Hindlimb muscle (tissue), 1 donor: ENCODE measurements around the gene ADORA1. TPM values are rescaled to one million over a fixed set of nuclear protein-coding genes. Genes with fewer than 3 reads are reported as not detected.

ENCODE experiments used
- DNase-seq: peaks from one replicate; pipeline ENCODE4 v3.0.0-alpha.2; 2013
- polyA plus RNA-seq: library from polyadenylated mRNA; unstranded; fragments of 120-200 nt; gene quantifications from one replicate; pipeline ENCODE4 v1.2.1, GENCODE V29; 2013; ENCODE audit not compliant: insufficient read length

ADORA1 gene
- polyA plus RNA-seq: 8.2 TPM

- DNase-seq: peak; percentile 48
Measured at GRCh38 chr1:203127666-203128430, at the start of gene ADORA1. Gene ADORA1 (plus strand): TSS chr1:203127726. CDS start chr1:203128842, 1,116 bp downstream.

DNA sequence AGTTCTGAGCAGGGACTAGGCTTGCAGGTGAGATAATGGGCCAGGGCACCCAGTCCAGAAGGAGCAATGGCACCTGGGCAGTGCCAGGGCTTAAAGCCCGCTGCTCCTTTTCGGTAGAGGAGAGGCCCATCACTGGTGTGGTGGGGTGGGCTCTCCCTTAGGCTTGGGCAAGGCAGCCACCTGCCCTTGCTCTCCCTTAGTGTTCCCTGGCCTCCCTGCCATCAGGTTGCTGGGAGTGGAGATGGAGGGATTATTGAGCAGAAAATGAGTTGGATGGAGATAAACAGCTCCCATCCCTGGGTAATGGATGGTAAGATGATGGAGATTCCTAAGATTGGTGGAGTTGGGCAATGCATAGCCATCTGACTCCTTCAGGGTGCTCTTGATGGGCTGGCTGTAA is 49.6 kb upstream of the ADORA1 start:
- no peak for DNase-seq

GRCh38 chr1:203078478-203078877 is 49.0 kb upstream of the ADORA1 start:
- no peak for DNase-seq

GRCh38 chr1:203080456-203080855 is 47.1 kb upstream of the ADORA1 start:
- DNase-seq: no peak

GRCh38 chr1:203081465-203082230 is 45.9 kb upstream of the ADORA1 start:
- no peak for DNase-seq

DNA sequence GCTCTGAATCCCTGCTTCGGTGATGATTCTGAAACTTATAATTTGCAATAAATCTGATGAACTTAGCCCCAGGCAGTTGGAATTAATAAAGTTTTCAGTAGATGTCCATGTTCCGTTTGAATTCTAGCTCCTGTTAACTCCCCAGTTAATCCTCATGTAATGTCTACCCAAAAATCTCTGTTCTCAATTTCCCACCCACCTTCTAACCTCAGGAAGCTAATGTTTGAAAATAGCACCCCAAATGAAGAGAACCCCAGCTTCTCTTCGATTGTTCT is 45.4 kb upstream of the ADORA1 start:
- no peak for DNase-seq

GRCh38 chr1:203082571-203083462 is 44.7 kb upstream of the ADORA1 start:
- no peak for DNase-seq

DNA sequence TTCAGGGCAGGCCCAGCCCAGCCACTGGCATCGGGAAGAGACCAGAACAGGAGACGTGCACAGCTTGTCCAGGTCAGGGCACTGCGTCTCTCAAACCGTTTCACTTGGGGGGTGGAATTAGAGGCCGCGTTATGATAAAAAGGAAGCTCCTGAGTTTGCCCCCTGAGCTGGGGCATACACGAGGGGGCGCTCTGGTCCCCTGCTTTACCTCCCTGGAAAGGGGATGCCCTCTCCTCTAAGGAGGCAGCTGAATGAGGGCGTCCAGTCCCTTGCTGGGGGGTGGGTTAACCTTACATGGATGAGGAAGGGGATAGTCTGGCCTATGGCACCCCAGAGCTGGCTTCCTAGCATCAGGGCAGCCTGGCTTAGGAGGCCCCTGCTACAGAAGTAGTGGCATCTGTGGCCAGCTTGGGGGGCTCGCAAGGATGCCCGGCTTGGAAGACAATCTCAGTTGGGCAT is 44.0 kb upstream of the ADORA1 start:
- DNase-seq: no peak

GRCh38 chr1:203084588-203085527 is 42.7 kb upstream of the ADORA1 start:
- DNase-seq: no peak

DNA sequence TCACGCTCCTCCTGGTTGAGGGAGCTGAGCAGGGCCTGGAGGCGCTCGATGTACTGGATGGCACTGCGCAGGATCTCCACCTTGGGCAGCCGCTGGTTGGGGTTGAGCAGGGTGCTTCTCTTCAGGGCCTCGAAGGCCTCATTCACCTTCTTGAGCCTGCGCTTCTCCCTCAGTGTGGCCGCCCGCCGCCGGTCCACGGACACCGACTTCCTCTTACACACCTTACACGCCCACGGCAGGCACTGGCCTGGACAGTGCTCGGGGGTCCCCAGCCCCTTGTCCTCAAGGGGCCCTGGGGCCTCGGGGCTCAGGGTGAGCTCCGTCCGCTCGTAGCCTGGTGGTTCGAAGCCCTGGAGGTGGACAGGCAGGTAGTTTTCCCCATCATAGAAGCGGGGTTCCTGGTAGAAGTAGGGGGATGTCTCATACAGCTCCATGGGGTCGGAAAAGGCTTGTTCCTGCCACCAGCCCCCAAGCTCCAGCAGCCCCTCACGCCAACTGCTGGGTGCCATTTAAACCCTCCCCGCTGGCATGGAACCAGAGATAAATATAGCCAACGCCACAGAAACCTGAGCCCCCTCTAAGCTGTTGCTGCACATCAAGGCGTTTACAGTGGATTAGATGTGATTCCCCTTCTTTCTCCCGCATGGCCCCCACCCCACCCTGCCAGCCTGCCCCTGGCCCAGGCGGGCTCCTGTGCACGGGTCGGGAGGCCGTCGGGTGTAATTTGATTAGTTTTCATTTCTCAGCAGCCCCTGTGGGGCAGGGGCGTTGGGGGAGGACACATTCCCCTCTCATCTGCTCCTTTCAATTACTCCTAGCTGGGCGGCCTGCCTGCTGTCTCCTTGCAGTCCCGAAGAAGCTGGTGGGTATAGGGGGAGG is 41.8 kb upstream of the ADORA1 start, which contains the start of gene MYOG:
Gene MYOG (minus strand): TSS at position 485 of the 879 bp plus-strand sequence. CDS start 51 bp downstream, at position 434.
- DNase-seq: no peak

DNA sequence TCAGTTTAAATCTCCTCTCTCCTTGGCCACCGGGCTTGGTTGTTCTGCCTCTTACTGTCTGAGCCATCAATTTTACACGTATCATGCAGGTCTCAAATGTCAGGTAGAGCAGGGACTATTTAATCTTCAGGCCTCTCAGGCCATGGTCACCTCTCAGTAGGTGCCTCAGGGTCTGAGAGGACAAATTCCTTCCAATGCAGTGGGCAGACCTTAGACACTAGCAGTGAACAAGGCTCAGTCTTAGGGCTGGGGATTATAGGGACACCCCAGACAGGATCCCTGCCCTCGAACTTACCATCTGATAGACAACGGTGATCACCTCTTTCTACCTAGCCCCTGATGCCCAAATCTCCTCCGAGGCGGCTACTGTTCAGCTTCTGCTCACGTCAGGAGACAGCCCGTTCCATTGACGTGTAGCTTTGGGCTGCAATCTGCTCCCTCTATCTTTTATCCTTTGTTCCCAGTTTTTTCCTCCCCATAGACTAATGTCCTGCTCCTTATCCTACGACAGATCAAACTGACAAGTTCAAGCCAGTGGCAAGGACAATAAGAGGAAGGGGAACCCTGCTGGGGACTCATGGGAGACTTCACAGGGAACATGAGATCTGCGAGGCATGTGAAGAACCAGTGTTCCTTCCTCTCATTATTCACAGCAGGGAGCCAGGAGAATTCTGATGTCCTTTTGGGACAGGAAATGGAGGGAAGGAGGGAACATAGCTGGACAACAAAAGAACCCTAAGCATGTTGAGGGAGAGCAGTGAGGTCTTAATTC is 40.3 kb upstream of the ADORA1 start:
- DNase-seq: no peak

GRCh38 chr1:203088441-203088840 is 39.1 kb upstream of the ADORA1 start:
- no peak for DNase-seq

- DNase-seq: no peak
Measured at GRCh38 chr1:203089001-203089650, 38.4 kb upstream of the ADORA1 start.

- DNase-seq: no peak
Measured at GRCh38 chr1:203089651-203090045, 37.9 kb upstream of the ADORA1 start.

DNA sequence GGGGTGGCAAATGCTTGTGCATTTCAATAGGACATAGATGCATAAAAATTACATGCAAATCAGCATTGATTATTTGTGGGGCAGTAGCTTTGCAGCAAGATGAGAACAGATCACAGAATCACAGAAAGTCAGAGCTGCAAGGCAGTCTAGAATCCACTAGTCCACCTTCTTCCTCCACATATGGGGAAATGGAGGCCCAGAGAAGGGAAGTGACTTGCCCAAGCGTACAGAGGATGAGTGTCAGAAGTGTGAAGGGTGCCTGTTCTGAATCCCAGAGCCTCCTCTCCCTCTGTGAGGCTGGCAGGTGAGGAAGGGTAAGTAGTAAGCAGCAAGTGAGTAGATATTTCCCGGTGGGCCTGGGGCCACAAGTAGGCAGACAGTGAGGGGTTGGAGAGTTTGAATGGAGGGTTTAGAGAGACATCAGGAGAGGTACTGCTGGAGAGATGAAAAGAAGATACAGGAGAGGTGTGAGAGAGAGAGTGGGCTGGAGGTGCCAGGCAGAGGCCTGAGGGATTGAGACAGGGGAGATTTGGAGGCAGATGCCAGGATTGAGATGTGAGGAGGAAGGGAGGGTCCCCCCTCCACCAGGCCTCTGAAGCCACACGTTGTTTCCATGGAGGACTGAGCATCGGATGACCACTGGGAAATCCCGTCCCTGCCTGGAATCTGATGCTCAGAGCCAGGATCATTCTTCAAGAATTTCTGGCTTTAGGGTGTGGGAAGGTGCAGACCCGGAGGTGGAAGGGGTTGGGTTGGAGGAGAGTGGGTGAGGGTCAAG is 36.9 kb upstream of the ADORA1 start:
- DNase-seq: no peak

GRCh38 chr1:203091199-203091477 is 36.4 kb upstream of the ADORA1 start:
- DNase-seq: no peak

GRCh38 chr1:203091761-203092330 is 35.7 kb upstream of the ADORA1 start:
- DNase-seq: no peak

GRCh38 chr1:203093754-203094410 is 33.6 kb upstream of the ADORA1 start:
- no peak for DNase-seq
